IMR-90 (cell line): ENCODE data around the gene ALDH3B2. TPM values are rescaled to one million over a fixed set of nuclear protein-coding genes. Genes with fewer than 3 reads are reported as not detected.

Experiments used
- ATAC-seq: fragments of 200-7000 bp; cut with Tn5 transposase; 2 replicates; pipeline ENCODE4 v1.9.1; 2020; ENCODE audit warnings: low read depth, mild to moderate bottlenecking, moderate library complexity
- BruUV-seq: library from RNA; stranded (reverse); fragments of 400-500 nt; replicated peaks from 2 replicates; lab custom pipeline; 2021; lab: Mats Ljungman, UMichigan
- CTCF ChIA-PET: fragments of 300-600 bp; formaldehyde crosslinking; extraction: SDS; loops from one replicate; lab custom pipeline; 2021; ENCODE audit warnings: antibody characterized with exemption; lab: Yijun Ruan, JAX
- POLR2A ChIA-PET: fragments of 300-600 bp; sonication (Branson Sonifier 250); formaldehyde crosslinking; loops from one replicate; lab custom pipeline; 2022; ENCODE audit warnings: antibody characterized with exemption; ENCODE audit not compliant: unreplicated experiment; lab: Charles Lee
- DNase-seq: peaks from one replicate; pipeline ENCODE4 v3.0.0; 2013
- H2AFZ ChIP-seq: replicated peaks from 2 replicates; pipeline ENCODE3; 2013; ENCODE audit warnings: low read length, mild to moderate bottlenecking; ENCODE audit not compliant: poor library complexity
- H2AK5ac ChIP-seq: 2 replicates; pipeline ENCODE4 v1.6.1; 2013; ENCODE audit warnings: low read depth, low read length, inconsistent platforms
- H2AK9ac ChIP-seq: replicated peaks from 2 replicates; pipeline ENCODE3; 2013; ENCODE audit warnings: mild to moderate bottlenecking, low read depth, low read length, moderate library complexity; ENCODE audit not compliant: poor library complexity
- H2BK120ac ChIP-seq: 2 replicates; pipeline ENCODE4 v1.6.1; 2013; ENCODE audit warnings: low read depth, low read length, inconsistent platforms
- H2BK15ac ChIP-seq: 3 replicates; pipeline ENCODE4 v1.6.1; 2013; ENCODE audit warnings: low read depth, low read length, inconsistent platforms
- H2BK20ac ChIP-seq: 2 replicates; pipeline ENCODE4 v1.6.1; 2013; ENCODE audit warnings: low read depth, mild to moderate bottlenecking, inconsistent platforms, low read length, moderate library complexity
- H2BK5ac ChIP-seq: 2 replicates; pipeline ENCODE4 v1.6.1; 2013; ENCODE audit warnings: mild to moderate bottlenecking, low read depth, low read length, inconsistent platforms; ENCODE audit not compliant: poor library complexity, severe bottlenecking
- H3K14ac ChIP-seq: replicated peaks from 2 replicates; pipeline ENCODE4 v1.6.1; 2013; ENCODE audit warnings: low read depth, low read length, inconsistent platforms
- H3K18ac ChIP-seq: 2 replicates; pipeline ENCODE4 v1.6.1; 2013; ENCODE audit warnings: low read depth, low read length, control low read depth
- H3K23ac ChIP-seq: 2 replicates; pipeline ENCODE4 v1.6.1; 2013; ENCODE audit warnings: low read depth, low read length, inconsistent platforms
- H3K27ac ChIP-seq: 2 replicates; pipeline ENCODE4 v1.5.1; 2013; ENCODE audit warnings: mild to moderate bottlenecking, control low read depth, low read length; ENCODE audit not compliant: insufficient read depth
- H3K27me3 ChIP-seq: 2 replicates; pipeline ENCODE4 v1.6.1; 2013; ENCODE audit warnings: low read length; ENCODE audit not compliant: control insufficient read depth, insufficient read depth
- H3K36me3 ChIP-seq: 2 replicates; pipeline ENCODE4 v1.6.1; 2013; ENCODE audit warnings: low read length, mixed read lengths; ENCODE audit not compliant: control insufficient read depth, insufficient read depth
- H3K4ac ChIP-seq: 2 replicates; pipeline ENCODE4 v1.6.1; 2013; ENCODE audit warnings: low read depth, low read length, inconsistent platforms
- H3K4me1 ChIP-seq: 2 replicates; pipeline ENCODE4 v1.6.1; 2013; ENCODE audit warnings: low read length, mixed read lengths; ENCODE audit not compliant: control insufficient read depth, insufficient read depth
- H3K4me2 ChIP-seq: 2 replicates; pipeline ENCODE4 v1.6.1; 2013; ENCODE audit warnings: low read depth, mild to moderate bottlenecking, control low read depth, low read length, moderate library complexity
- H3K4me3 ChIP-seq: 2 replicates; pipeline ENCODE4 v1.5.1; 2013; ENCODE audit warnings: low read depth, mild to moderate bottlenecking, control low read depth, low read length, moderate library complexity; ENCODE audit not compliant: insufficient read depth
- H3K56ac ChIP-seq: 2 replicates; pipeline ENCODE4 v1.6.1; 2013; ENCODE audit warnings: low read length, inconsistent platforms; ENCODE audit not compliant: insufficient read depth; ENCODE audit errors: extremely low read depth
- H3K79me1 ChIP-seq, 2 experiments: 2 replicates each; pipeline ENCODE4 v1.6.1; 2013; ENCODE audit warnings: low read length in 2 of 2, inconsistent platforms in 1 of 2, low read depth in 1 of 2
- H3K9ac ChIP-seq: 2 replicates; pipeline ENCODE4 v1.6.1; 2013; ENCODE audit warnings: low read depth, low read length, control low read depth
- H3K9me1 ChIP-seq: 2 replicates; pipeline ENCODE4 v1.6.1; 2013; ENCODE audit warnings: low read length, inconsistent platforms; ENCODE audit not compliant: insufficient read depth
- H3K9me3 ChIP-seq: 2 replicates; pipeline ENCODE4 v1.6.1; 2013; ENCODE audit warnings: low read length; ENCODE audit not compliant: control insufficient read depth, insufficient read depth
- H4K20me1 ChIP-seq: 2 replicates; pipeline ENCODE4 v1.6.1; 2013; ENCODE audit warnings: low read length, inconsistent platforms; ENCODE audit not compliant: insufficient read depth
- H4K5ac ChIP-seq: 2 replicates; pipeline ENCODE4 v1.6.1; 2013; ENCODE audit warnings: mild to moderate bottlenecking, low read depth, low read length, control low read depth
- H4K8ac ChIP-seq, 2 experiments: 2 replicates each; pipeline ENCODE4 v1.6.1; 2013; ENCODE audit warnings: low read depth in 2 of 2, low read length in 2 of 2, control low read depth in 1 of 2, inconsistent platforms in 1 of 2
- H4K91ac ChIP-seq: 2 replicates; pipeline ENCODE4 v1.6.1; 2013; ENCODE audit warnings: low read depth, low read length, inconsistent platforms; ENCODE audit not compliant: insufficient read depth
- BHLHE40 ChIP-seq: fragments of 150-350 bp; IDR thresholded peaks from 2 replicates; pipeline ENCODE4 v1.6.1; 2016; ENCODE audit warnings: mild to moderate bottlenecking, low read depth, low read length
- CEBPB ChIP-seq: IDR thresholded peaks from 2 replicates; pipeline ENCODE4 v1.6.1; 2012; ENCODE audit warnings: low read depth, low read length, improper control_type of control experiment
- CHD1 ChIP-seq: IDR thresholded peaks from 2 replicates; pipeline ENCODE4 v1.6.1; 2012; ENCODE audit warnings: low read depth, low read length, improper control_type of control experiment
- FOS ChIP-seq: fragments of 150-350 bp; IDR thresholded peaks from 2 replicates; pipeline ENCODE4 v1.6.1; 2016; ENCODE audit warnings: low read depth, low read length
- MAFK ChIP-seq: IDR thresholded peaks from 2 replicates; pipeline ENCODE4 v1.6.1; 2012; ENCODE audit warnings: low read depth, low read length, improper control_type of control experiment
- MAZ ChIP-seq: IDR thresholded peaks from 2 replicates; pipeline ENCODE4 v1.6.1; 2012; ENCODE audit warnings: low read depth, mild to moderate bottlenecking, low read length, improper control_type of control experiment, moderate library complexity, borderline replicate concordance
- MXI1 ChIP-seq: IDR thresholded peaks from 2 replicates; pipeline ENCODE4 v1.6.1; 2012; ENCODE audit warnings: low read depth, mild to moderate bottlenecking, low read length, moderate library complexity, borderline replicate concordance
- NFE2L2 ChIP-seq: fragments of 150-350 bp; IDR thresholded peaks from 2 replicates; pipeline ENCODE4 v1.6.1; 2016; ENCODE audit warnings: low read depth, mild to moderate bottlenecking, low read length
- POLR2A ChIP-seq: IDR thresholded peaks from 2 replicates; pipeline ENCODE4 v1.6.1; 2012; ENCODE audit warnings: mild to moderate bottlenecking, low read depth, low read length
- RAD21 ChIP-seq: IDR thresholded peaks from 2 replicates; pipeline ENCODE4 v1.6.1; 2012; ENCODE audit warnings: low read length, improper control_type of control experiment
- RCOR1 ChIP-seq: IDR thresholded peaks from 2 replicates; pipeline ENCODE4 v1.6.1; 2012; ENCODE audit warnings: mild to moderate bottlenecking, low read length, improper control_type of control experiment; ENCODE audit not compliant: insufficient replicate concordance
- RFX5 ChIP-seq: IDR thresholded peaks from 2 replicates; pipeline ENCODE4 v1.8.0; 2012; ENCODE audit warnings: low read depth, mild to moderate bottlenecking, low read length, moderate library complexity
- SMC3 ChIP-seq: fragments of 150-350 bp; IDR thresholded peaks from 2 replicates; pipeline ENCODE4 v1.6.1; 2016; ENCODE audit warnings: low read depth, mild to moderate bottlenecking, antibody characterized with exemption, low read length, moderate library complexity
- WGBS, 2 experiments: methylation state at CpG; one replicate each; pipeline versions ENCODE4 v1.1.5 to v1.1.7; 2013; ENCODE audit warnings: missing lambda C conversion rate in 2 of 2; ENCODE audit not compliant: insufficient read length in 1 of 2; ENCODE audit errors: extremely low coverage in 2 of 2; 5-methylcytosine and 5-hydroxymethylcytosine counted together
- dilution Hi-C: fragments of 300-500 bp; cut with HindIII; formaldehyde crosslinking; loops from one replicate; pipeline ENCODE4 v1.14.3; 2018; ENCODE audit warnings: low sequenced_read_pairs; ENCODE audit not compliant: unreplicated experiment
- in situ Hi-C: fragments of 300-500 bp; cut with MboI; formaldehyde crosslinking; loops from 3 replicates; pipeline ENCODE4 v1.14.3; 2019; ENCODE audit warnings: low sequenced_read_pairs, inconsistent platforms, mixed read lengths
- intact Hi-C: fragments of 100-400 bp; cut with micrococcal nuclease; formaldehyde crosslinking; loops from 2 replicates; pipeline ENCODE4 v1.10.0; 2022
- polyA plus RNA-seq, 3 experiments: library from polyadenylated mRNA; depleted of rRNA; stranded (reverse); fragments of >200 nt; gene quantifications; 2 replicates each; pipeline ENCODE4 v1.2.3, GENCODE V29; 2012; ENCODE audit warnings: low replicate concordance in 1 of 3
- total RNA-seq: library from RNA; depleted of rRNA; stranded (reverse); fragments of >200 nt; gene quantifications from 2 replicates; pipeline ENCODE4 v1.2.3, GENCODE V29; 2012
- TF ChIP-seq, protein P1 (sequence below): fragments of 150-350 bp; IDR thresholded peaks from 2 replicates; pipeline ENCODE4 v1.6.1; 2017; ENCODE audit warnings: mild to moderate bottlenecking, antibody characterized with exemption, low read length, low read depth
- TF ChIP-seq, protein P2 (sequence below): fragments of 150-350 bp; IDR thresholded peaks from 2 replicates; pipeline ENCODE4 v1.6.1; 2016; ENCODE audit warnings: low read depth, mild to moderate bottlenecking, low read length, moderate library complexity, borderline replicate concordance
- TF ChIP-seq, protein P3 (sequence below): conservative IDR thresholded peaks from 2 replicates; pipeline ENCODE4 v1.5.1; 2012; ENCODE audit warnings: mild to moderate bottlenecking, low read depth, low read length, improper control_type of control experiment

The ALDH3B2 gene
- total and polyA plus RNA-seq, 2 of the 4 experiments (the other 2 are of a cell fraction): not detected

DNA sequence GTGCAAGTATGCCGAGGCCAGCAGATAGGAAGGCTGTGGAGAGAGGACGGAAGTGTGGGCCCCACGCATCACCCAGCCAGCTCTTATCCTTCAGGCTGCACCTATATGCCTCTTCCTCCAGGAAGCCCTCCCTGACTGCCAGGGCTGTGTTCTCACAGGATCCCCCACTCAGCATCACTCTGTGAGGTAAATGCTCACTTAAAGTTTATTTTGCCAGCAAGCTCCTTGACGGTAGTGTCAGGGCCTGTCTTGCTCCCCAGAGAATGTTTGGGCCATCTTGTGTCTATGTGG lies 39.2 kb downstream of the ALDH3B2 start:
- 0 out of 2 replicates have a peak, but pooled peaks cover 3% of the 10 kb centered on the region for H3K4me1 ChIP-seq
- no peak overlapping the region for H3K27ac ChIP-seq
- no peak overlapping the region for H2AFZ ChIP-seq
- H3K27me3 ChIP-seq: peaks cover 9% of the 10 kb centered on the region; the same call in 1 of the 2 replicates
- TF ChIP-seq MAZ: no peak
- TF ChIP-seq, protein P1, sequence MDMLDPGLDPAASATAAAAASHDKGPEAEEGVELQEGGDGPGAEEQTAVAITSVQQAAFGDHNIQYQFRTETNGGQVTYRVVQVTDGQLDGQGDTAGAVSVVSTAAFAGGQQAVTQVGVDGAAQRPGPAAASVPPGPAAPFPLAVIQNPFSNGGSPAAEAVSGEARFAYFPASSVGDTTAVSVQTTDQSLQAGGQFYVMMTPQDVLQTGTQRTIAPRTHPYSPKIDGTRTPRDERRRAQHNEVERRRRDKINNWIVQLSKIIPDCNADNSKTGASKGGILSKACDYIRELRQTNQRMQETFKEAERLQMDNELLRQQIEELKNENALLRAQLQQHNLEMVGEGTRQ: no peak
- TF ChIP-seq, protein P2, sequence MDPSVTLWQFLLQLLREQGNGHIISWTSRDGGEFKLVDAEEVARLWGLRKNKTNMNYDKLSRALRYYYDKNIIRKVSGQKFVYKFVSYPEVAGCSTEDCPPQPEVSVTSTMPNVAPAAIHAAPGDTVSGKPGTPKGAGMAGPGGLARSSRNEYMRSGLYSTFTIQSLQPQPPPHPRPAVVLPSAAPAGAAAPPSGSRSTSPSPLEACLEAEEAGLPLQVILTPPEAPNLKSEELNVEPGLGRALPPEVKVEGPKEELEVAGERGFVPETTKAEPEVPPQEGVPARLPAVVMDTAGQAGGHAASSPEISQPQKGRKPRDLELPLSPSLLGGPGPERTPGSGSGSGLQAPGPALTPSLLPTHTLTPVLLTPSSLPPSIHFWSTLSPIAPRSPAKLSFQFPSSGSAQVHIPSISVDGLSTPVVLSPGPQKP: no peak
- no peak for TF ChIP-seq MXI1
- TF ChIP-seq RFX5: no peak
- no peak for TF ChIP-seq CEBPB
- no peak for TF ChIP-seq MAFK
- no peak for TF ChIP-seq RAD21
- TF ChIP-seq RCOR1: no peak
- TF ChIP-seq NFE2L2: no peak
- TF ChIP-seq BHLHE40: no peak
- TF ChIP-seq SMC3: no peak
- TF ChIP-seq CHD1: no peak
- TF ChIP-seq, protein P3, sequence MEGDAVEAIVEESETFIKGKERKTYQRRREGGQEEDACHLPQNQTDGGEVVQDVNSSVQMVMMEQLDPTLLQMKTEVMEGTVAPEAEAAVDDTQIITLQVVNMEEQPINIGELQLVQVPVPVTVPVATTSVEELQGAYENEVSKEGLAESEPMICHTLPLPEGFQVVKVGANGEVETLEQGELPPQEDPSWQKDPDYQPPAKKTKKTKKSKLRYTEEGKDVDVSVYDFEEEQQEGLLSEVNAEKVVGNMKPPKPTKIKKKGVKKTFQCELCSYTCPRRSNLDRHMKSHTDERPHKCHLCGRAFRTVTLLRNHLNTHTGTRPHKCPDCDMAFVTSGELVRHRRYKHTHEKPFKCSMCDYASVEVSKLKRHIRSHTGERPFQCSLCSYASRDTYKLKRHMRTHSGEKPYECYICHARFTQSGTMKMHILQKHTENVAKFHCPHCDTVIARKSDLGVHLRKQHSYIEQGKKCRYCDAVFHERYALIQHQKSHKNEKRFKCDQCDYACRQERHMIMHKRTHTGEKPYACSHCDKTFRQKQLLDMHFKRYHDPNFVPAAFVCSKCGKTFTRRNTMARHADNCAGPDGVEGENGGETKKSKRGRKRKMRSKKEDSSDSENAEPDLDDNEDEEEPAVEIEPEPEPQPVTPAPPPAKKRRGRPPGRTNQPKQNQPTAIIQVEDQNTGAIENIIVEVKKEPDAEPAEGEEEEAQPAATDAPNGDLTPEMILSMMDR: no peak
- TF ChIP-seq FOS: no peak
- no peak for TF ChIP-seq POLR2A
- H2AK9ac ChIP-seq: no peak overlapping the region
- no peak overlapping the region for H4K5ac ChIP-seq
- in situ Hi-C loops (no loop called here), intact Hi-C loops (no loop called here), dilution Hi-C loops (no loop called here)
- 74% methylated on average over 4 of the region's 4 CpGs; no CpG with 5 or more reads in 1 of the 2 experiments for WGBS, 2 experiments
- no peak overlapping the region for H2BK15ac ChIP-seq
- H2AK5ac ChIP-seq: no peak overlapping the region
- no peaks in the 10 kb centered on the region for H3K36me3 ChIP-seq
- no peak overlapping the region for H2BK20ac ChIP-seq
- H3K9me1 ChIP-seq: peaks cover 4% of the 10 kb centered on the region; the same call in 1 of the 2 replicates
- no peak overlapping the region for H3K4me2 ChIP-seq
- no peak overlapping the region for H3K4ac ChIP-seq
- CTCF ChIA-PET: no interaction called here
- POLR2A ChIA-PET: no interaction called here
- H3K9me3 ChIP-seq: no peaks in the 10 kb centered on the region
- no peak overlapping the region for H4K8ac ChIP-seq
- no peak overlapping the region for H3K4me3 ChIP-seq
- H3K56ac ChIP-seq: no peak overlapping the region
- no peak overlapping the region for H3K18ac ChIP-seq
- no peak overlapping the region for H2BK5ac ChIP-seq
- H2BK120ac ChIP-seq: no peak overlapping the region
- H3K14ac ChIP-seq: no peak overlapping the region
- DNase-seq (no peak), ATAC-seq (no peak)
- H4K91ac ChIP-seq: no peak overlapping the region
- no peak overlapping the region for H3K9ac ChIP-seq
- H3K79me1 ChIP-seq: no peaks in the 10 kb centered on the region
- BruUV-seq: no TSS peak
- no peak overlapping the region for H3K23ac ChIP-seq
- no peaks in the 10 kb centered on the region for H4K20me1 ChIP-seq
